A549 (cell line): ENCODE measurements around the gene ZMYND8. TPM values are rescaled to one million over a fixed set of nuclear protein-coding genes. Genes with fewer than 3 reads are reported as not detected.

Source experiments
- ATAC-seq, 2 experiments: fragments of 200-7000 bp in 1 of 2; fragments of >200 bp in 1 of 2; cut with Nextera tagmentation in 1 of 2; cut with Tn5 transposase in 1 of 2; 3 replicates each; pipeline versions ENCODE4 v1.8.0 to v1.9.1; 2018 to 2020; ENCODE audit warnings: mild to moderate bottlenecking in 1 of 2, moderate library complexity in 1 of 2
- CTCF ChIA-PET: fragments of 300-600 bp; sonication (Branson Sonifier 250); formaldehyde crosslinking; extraction: SDS; loops from one replicate; lab custom pipeline; 2021; ENCODE audit warnings: antibody characterized with exemption, inconsistent platforms; lab: Yijun Ruan, JAX
- POLR2A ChIA-PET: fragments of 350-600 bp; formaldehyde crosslinking; extraction: SDS; loops from one replicate; lab custom pipeline; 2021; ENCODE audit warnings: antibody characterized with exemption, inconsistent platforms; lab: Yijun Ruan, JAX
- DNase-seq, 2 experiments: peaks; one replicate each; pipeline versions ENCODE4 v3.0.0 to v3.0.0-alpha.2; 2011 to 2016; ENCODE audit warnings: low read depth in 1 of 2, low spot score in 1 of 2
- FAIRE-seq: peaks from 2 replicates; lab custom pipeline; 2011; peaks lifted over from hg19 to GRCh38; lab: Jason Lieb, UNC
- H3K27ac ChIP-seq, 2 experiments: fragments of >200 bp; sonication (Bioruptor Twin); formaldehyde crosslinking; 3 replicates each; pipeline ENCODE4 v1.5.1; 2016 to 2017
- H3K4me1 ChIP-seq: fragments of >200 bp; sonication (Bioruptor Twin); formaldehyde crosslinking; 3 replicates; pipeline ENCODE4 v1.6.1; 2016
- H3K4me2 ChIP-seq: fragments of >200 bp; sonication (Bioruptor Twin); formaldehyde crosslinking; 3 replicates; pipeline ENCODE4 v1.6.1; 2016
- H3K4me3 ChIP-seq: fragments of >200 bp; sonication (Bioruptor Twin); formaldehyde crosslinking; 3 replicates; pipeline ENCODE4 v1.5.1; 2016
- H3K9me3 ChIP-seq: fragments of >200 bp; sonication (Bioruptor Twin); formaldehyde crosslinking; 3 replicates; pipeline ENCODE4 v1.6.1; 2016
- BCL3 ChIP-seq: fragments of >200 bp; sonication (Bioruptor Twin); formaldehyde crosslinking; IDR thresholded peaks from 3 replicates; pipeline ENCODE4 v1.6.1; 2016
- BHLHE40 ChIP-seq: IDR thresholded peaks from 2 replicates; pipeline ENCODE4 v1.6.1; 2012; ENCODE audit warnings: low read depth, low read length, inconsistent platforms
- CBX2 ChIP-seq: fragments of 200-600 bp; sonication (generic); IDR thresholded peaks from 2 replicates; pipeline ENCODE4 v1.6.1; 2016; ENCODE audit warnings: low read depth, mild to moderate bottlenecking, borderline replicate concordance
- CBX8 ChIP-seq: fragments of 200-600 bp; sonication (generic); IDR thresholded peaks from 2 replicates; pipeline ENCODE4 v1.6.1; 2016
- CEBPB ChIP-seq, 2 experiments: fragments of >200 bp in 1 of 2; sonication (Bioruptor Twin) in 1 of 2; formaldehyde crosslinking in 1 of 2; IDR thresholded peaks; 2 replicates each; pipeline ENCODE4 v1.6.1; 2012 to 2016
- E2F6 ChIP-seq: IDR thresholded peaks from 2 replicates; pipeline ENCODE4 v1.6.1; 2012; ENCODE audit warnings: low read depth, borderline replicate concordance
- ESRRA ChIP-seq: fragments of 150-350 bp; IDR thresholded peaks from 2 replicates; pipeline ENCODE4 v1.6.1; 2014; ENCODE audit warnings: mild to moderate bottlenecking, low read length, borderline replicate concordance
- FOXS1 ChIP-seq: fragments of 250-450 bp; sonication (Bioruptor Pico); IDR thresholded peaks from 2 replicates; pipeline ENCODE4 v1.5.0; 2020; ENCODE audit warnings: mild to moderate bottlenecking, moderate library complexity
- GATA3 ChIP-seq: IDR thresholded peaks from 2 replicates; pipeline ENCODE4 v1.6.1; 2012; ENCODE audit warnings: borderline replicate concordance
- HOXB5 ChIP-seq: fragments of 250-450 bp; sonication (Bioruptor Pico); IDR thresholded peaks from 2 replicates; pipeline ENCODE4 v1.5.0; 2020; ENCODE audit warnings: mild to moderate bottlenecking, moderate library complexity
- JUN ChIP-seq, 2 experiments: fragments of >200 bp; sonication (Bioruptor Twin); formaldehyde crosslinking; IDR thresholded peaks; 2 replicates in 1 of 2; 3 replicates in 1 of 2; pipeline ENCODE4 v1.6.1; 2016 to 2017
- JUNB ChIP-seq: fragments of >200 bp; sonication (Bioruptor Twin); formaldehyde crosslinking; IDR thresholded peaks from 2 replicates; pipeline ENCODE4 v1.6.1; 2016
- KDM1A ChIP-seq: fragments of 200-600 bp; sonication (generic); IDR thresholded peaks from 2 replicates; pipeline ENCODE4 v1.6.1; 2016; ENCODE audit warnings: low read depth, mild to moderate bottlenecking
- KDM5A ChIP-seq: fragments of 200-600 bp; sonication (generic); IDR thresholded peaks from 2 replicates; pipeline ENCODE4 v1.6.1; 2016; ENCODE audit warnings: antibody characterized with exemption, mild to moderate bottlenecking
- MAZ ChIP-seq: fragments of 150-350 bp; IDR thresholded peaks from 2 replicates; pipeline ENCODE4 v1.6.1; 2014; ENCODE audit warnings: antibody characterized with exemption, low read depth, low read length, borderline replicate concordance
- MYC ChIP-seq: IDR thresholded peaks from 2 replicates; pipeline ENCODE4 v1.6.1; 2012; ENCODE audit warnings: mild to moderate bottlenecking, inconsistent platforms, low read length, improper control_type of control experiment, borderline replicate concordance
- NFE2L2 ChIP-seq: fragments of 150-350 bp; conservative IDR thresholded peaks from 2 replicates; pipeline ENCODE4 v1.6.1; 2014; ENCODE audit warnings: low read length
- PBX3 ChIP-seq: IDR thresholded peaks from 2 replicates; pipeline ENCODE4 v1.6.1; 2012
- PHF8 ChIP-seq: fragments of 200-600 bp; sonication (generic); IDR thresholded peaks from 2 replicates; pipeline ENCODE4 v1.6.1; 2016; ENCODE audit warnings: low read depth, mild to moderate bottlenecking, antibody characterized with exemption, moderate library complexity, borderline replicate concordance
- POLR2AphosphoS2 ChIP-seq: conservative IDR thresholded peaks from 2 replicates; pipeline ENCODE4 v1.6.1; 2012; ENCODE audit warnings: low read length, improper control_type of control experiment, inconsistent platforms
- SREBF2 ChIP-seq: fragments of 450-650 bp; IDR thresholded peaks from 2 replicates; pipeline ENCODE4 v1.6.1; 2014; ENCODE audit warnings: mild to moderate bottlenecking, moderate library complexity
- TP53 ChIP-seq: fragments of 250-450 bp; sonication (Bioruptor Pico); IDR thresholded peaks from 2 replicates; pipeline ENCODE4 v1.5.0; 2021; ENCODE audit warnings: mild to moderate bottlenecking, moderate library complexity
- ZFP36 ChIP-seq: fragments of 450-650 bp; IDR thresholded peaks from 2 replicates; pipeline ENCODE4 v1.6.1; 2014; ENCODE audit warnings: borderline replicate concordance; ENCODE audit not compliant: partially characterized antibody
- ZNF302 ChIP-seq: fragments of 250-450 bp; sonication (Bioruptor Pico); IDR thresholded peaks from 2 replicates; pipeline ENCODE4 v1.9.0; 2021; ENCODE audit warnings: inconsistent platforms, mild to moderate bottlenecking, moderate library complexity
- WGBS: methylation state at CpG from one replicate; pipeline ENCODE4 v1.1.6; 2017; ENCODE audit errors: missing lambda C conversion rate; 5-methylcytosine and 5-hydroxymethylcytosine counted together
- polyA plus RNA-seq, 4 experiments: library from polyadenylated mRNA; depleted of rRNA in 3 of 4; stranded (reverse); fragments of >200 nt; fragmentation: RNase III in 1 of 4; extraction: RNeasy Plus Mini Kit Qiagen cat#74134 plus additional on column Dnase treatment in 1 of 4; gene quantifications; 2 replicates in 3 of 4; 3 replicates in 1 of 4; pipeline ENCODE4 v1.2.3, GENCODE V29; 2011 to 2017

The ZMYND8 gene
- polyA plus RNA-seq, 2 of the 4 experiments (the other 2 are of a cell fraction) = 10.4 to 24.9 TPM

GRCh38 chr20:47237715-47238114 lies 118.8 kb downstream of the ZMYND8 start:
- TF ChIP-seq NFE2L2 = no peak
- TF ChIP-seq ESRRA = no peak
- no peak for TF ChIP-seq KDM1A
- no peak for TF ChIP-seq PHF8
- no peak for TF ChIP-seq KDM5A
- no peak for TF ChIP-seq CEBPB (IDR thresholded peaks at IDR 0.05)
- no peak for TF ChIP-seq MAZ
- TF ChIP-seq SREBF2 = no peak
- no peak for TF ChIP-seq BHLHE40
- TF ChIP-seq ZFP36 = no peak
- no peak for TF ChIP-seq BCL3
- no peak for TF ChIP-seq CBX8
- no peak for TF ChIP-seq HOXB5 (CRISPR knock-in tag)
- DNase-seq = no peak
- no peak overlapping the region for H3K4me3 ChIP-seq
- FAIRE-seq = no peak
- CTCF ChIA-PET = interaction anchor here (0.5 kb wide), 1 partner anchor 307 kb away, joined by 3 read pairs; no protein-coding TSS in a partner anchor
- H3K4me2 ChIP-seq = no peak overlapping the region
- ATAC-seq = no peak
- H3K4me1 ChIP-seq = no peaks in the 10 kb centered on the region
- no peak overlapping the region for H3K27ac ChIP-seq
- no peaks in the 10 kb centered on the region for H3K9me3 ChIP-seq
- POLR2A ChIA-PET = no interaction called here
- WGBS = 92% methylated on average over 4 of the region's 4 CpGs

- Histone ChIP-seq H3K27ac (no peak overlapping the region), H3K4me2 (no peak overlapping the region), H3K9me3 (no peaks in the 10 kb centered on the region)
- 100% methylated on average over 1 of the region's 1 CpG for WGBS
- TF ChIP-seq JUN (IDR thresholded peaks at IDR 0.05) (no peak), TP53 (no peak), JUNB (no peak), MYC (no peak), CBX2 (no peak), FOXS1 (CRISPR knock-in tag) (no peak), ZNF302 (CRISPR knock-in tag) (no peak), BCL3 (no peak), PBX3 (no peak), E2F6 (no peak), GATA3 (no peak), POLR2AphosphoS2 (no peak)
- TF ChIP-seq, all 56 proteins: peak for 0
- POLR2A ChIA-PET = no interaction called here
- FAIRE-seq (no peak), DNase-seq (no peak), ATAC-seq (no peak)
- Histone ChIP-seq H3K4me1 (peaks cover 5% of the 10 kb centered on the region; the same call in 1 of the 3 replicates), H3K4me3 (no peak overlapping the region)
- CTCF ChIA-PET = interaction anchor here (0.9 to 1.9 kb wide), 3 partner anchors 9 to 148 kb away, joined by 4 to 9 read pairs (median 5); no protein-coding TSS in a partner anchor
These were observed 119.9 kb downstream of the ZMYND8 start for GRCh38 chr20:47236639-47236900.
